RWPE1 (cell line): ENCODE results near the gene FERD3L.

ENCODE experiments used
- CTCF ChIA-PET: fragments of 350-600 bp; sonication (Branson Sonifier 250); formaldehyde crosslinking; extraction: SDS; loops from one replicate; lab custom pipeline; 2021; lab: Yijun Ruan, JAX
- POLR2A ChIA-PET: fragments of 400-600 bp; formaldehyde crosslinking; extraction: SDS; loops from one replicate; lab custom pipeline; 2020; ENCODE audit warnings: antibody characterized with exemption; ENCODE audit not compliant: low non-redundant PET; lab: Yijun Ruan, JAX
- DNase-seq: peaks from one replicate; pipeline ENCODE4 v3.0.0; 2012; ENCODE audit warnings: low spot score
- H3K27ac ChIP-seq: fragments of 450-650 bp; 2 replicates; pipeline ENCODE4 v1.5.1; 2017
- CTCF ChIP-seq: fragments of 450-650 bp; conservative IDR thresholded peaks from 2 replicates; pipeline ENCODE4 v1.5.1; 2017; ENCODE audit warnings: low read depth, mild to moderate bottlenecking

FERD3L gene

GRCh38 chr7:19104811-19105210 lies 40.4 kb downstream of the FERD3L start:
- ChIA-PET POLR2A (no interaction called here), CTCF (interaction anchor here (1.8 kb wide), 1 partner anchor 11 kb away, joined by 5 read pairs; no protein-coding TSS in a partner anchor)
- H3K27ac ChIP-seq: no peak overlapping the region
- DNase-seq: no peak
- no peak for TF ChIP-seq CTCF

- no peak for DNase-seq
- no peak for TF ChIP-seq CTCF
- CTCF ChIA-PET: interaction anchor here (0.6 kb wide), 1 partner anchor 1526 kb away, joined by 4 read pairs; no protein-coding TSS in a partner anchor
- no peak overlapping the region for H3K27ac ChIP-seq
- POLR2A ChIA-PET: no interaction called here
These were observed 42.3 kb downstream of the FERD3L start for GRCh38 chr7:19102884-19103283.

- POLR2A ChIA-PET: no interaction called here
- DNase-seq: no peak
- no peak overlapping the region for H3K27ac ChIP-seq
- no peak for TF ChIP-seq CTCF
- CTCF ChIA-PET: no interaction called here
These were observed 43.3 kb downstream of the FERD3L start for GRCh38 chr7:19101909-19102308.

- ChIA-PET CTCF (interaction anchor here (0.5 kb wide), 1 partner anchor 85 kb away, joined by 3 read pairs; no protein-coding TSS in a partner anchor), POLR2A (no interaction called here)
- no peak for DNase-seq
- TF ChIP-seq CTCF: no peak
- H3K27ac ChIP-seq: no peak overlapping the region
These were observed 43.7 kb downstream of the FERD3L start for GRCh38 chr7:19101472-19101871.

- no peak for DNase-seq
These were observed 45.3 kb downstream of the FERD3L start for GRCh38 chr7:19099924-19100323.

GRCh38 chr7:19099194-19099593 lies 46.0 kb downstream of the FERD3L start:
- no peak for TF ChIP-seq CTCF
- ChIA-PET CTCF (interaction anchor here (0.7 kb wide), 2 partner anchors 20 to 194 kb away, joined by 3 to 6 read pairs; no protein-coding TSS in a partner anchor), POLR2A (no interaction called here)
- H3K27ac ChIP-seq: no peak overlapping the region
- DNase-seq: no peak

More at GRCh38 chr7:19099924-19100323, 45.3 kb downstream of the FERD3L start:
- ChIA-PET CTCF (no interaction called here), POLR2A (no interaction called here)
- no peak for TF ChIP-seq CTCF
- H3K27ac ChIP-seq: no peak overlapping the region
